ENCODE data around the gene NPFFR1. TPM values are rescaled to one million over a fixed set of nuclear protein-coding genes. Genes with fewer than 3 reads are reported as not detected.

The NPFFR1 gene
- total RNA-seq, 1 experiment from 2014 or later = not detected

DNA sequence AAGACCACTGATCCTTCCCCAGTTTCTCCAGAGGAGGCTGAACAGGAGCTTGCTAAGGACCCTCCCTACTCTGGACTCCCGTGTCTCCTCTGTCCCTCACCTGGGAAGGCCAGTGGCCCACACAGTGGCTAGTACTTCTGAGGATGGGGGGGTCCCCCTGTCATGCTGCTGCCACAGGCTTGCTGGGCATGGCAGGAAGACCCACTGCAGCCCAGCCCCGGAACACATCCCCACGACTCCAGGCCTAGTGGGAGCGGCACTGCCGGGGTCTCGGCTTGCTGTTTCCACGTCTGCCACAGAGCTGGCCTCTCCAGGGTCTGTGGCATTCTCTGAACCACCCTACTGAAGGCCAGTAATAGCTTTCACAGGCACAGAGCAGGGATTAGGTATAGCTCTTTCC, 25.9 kb upstream of the NPFFR1 start:
- Histone ChIP-seq H2BK20ac (ENCODE audit: low read depth, low read length, poor library complexity, severe bottlenecking) (no peak overlapping the region), H3K14ac (ENCODE audit: insufficient read depth, low read length) (no peak overlapping the region), H2BK120ac (ENCODE audit: low read depth, low read length, poor library complexity, severe bottlenecking) (no peak overlapping the region), H4K8ac (replicated peaks; ENCODE audit: insufficient read length, low read depth, low read length) (no peak overlapping the region), H3K9ac (ENCODE audit: extremely low read depth, insufficient read length, low read length) (no peak overlapping the region), H4K5ac (ENCODE audit: insufficient read length, low read depth, low read length) (no peak overlapping the region), H3K18ac (ENCODE audit: insufficient read length, low read depth, low read length) (no peak overlapping the region), H2BK12ac (ENCODE audit: insufficient read length, low read depth, low read length) (no peak overlapping the region), H3K9me3 (ENCODE audit: control insufficient read depth, low read depth, low read length) (no peaks in the 10 kb centered on the region), H3K4ac (ENCODE audit: low read depth, low read length) (no peak overlapping the region), H3K56ac (ENCODE audit: insufficient read length, low read depth, low read length) (no peak overlapping the region), H2BK15ac (ENCODE audit: low read depth, low read length) (no peak overlapping the region), H3T11ph (ENCODE audit: low read length) (no peak overlapping the region), H3K4me1 (ENCODE audit: insufficient read depth, low read length) (no peaks in the 10 kb centered on the region), H3K23me2 (ENCODE audit: insufficient read length, low read depth, low read length, poor library complexity, severe bottlenecking) (no peaks in the 10 kb centered on the region), H2AFZ (ENCODE audit: low read length) (no peak overlapping the region), H4K91ac (ENCODE audit: insufficient read length, low read depth, low read length) (no peak overlapping the region), H2BK5ac (ENCODE audit: insufficient read length, low read length) (no peak overlapping the region), H3K4me2 (ENCODE audit: insufficient read depth, insufficient read length, low read length) (no peak overlapping the region), H3K27ac (ENCODE audit: insufficient read length, low read depth, low read length) (no peak overlapping the region), H2AK5ac (ENCODE audit: insufficient read length, low read length) (no peak overlapping the region), H3K27me3 (ENCODE audit: insufficient read depth, low read length) (no peaks in the 10 kb centered on the region), H4K20me1 (ENCODE audit: control insufficient read depth, insufficient read depth, insufficient read length) (no peaks in the 10 kb centered on the region), H3K79me1 (ENCODE audit: insufficient read depth, low read depth, low read length, poor library complexity, severe bottlenecking) (no peaks in the 10 kb centered on the region), H3K79me2 (ENCODE audit: insufficient read depth, low read length) (no peaks in the 10 kb centered on the region), H3K23ac (ENCODE audit: insufficient read length, low read depth, low read length) (no peak overlapping the region)
- WGBS (ENCODE audit: extremely low coverage, insufficient read length, low lambda C conversion rate) = no CpG with 5 or more reads among the region's 7 CpGs
- no peaks in the 10 kb centered on the region for H3K9me3 Mint-ChIP-seq
- TF ChIP-seq, protein P1, sequence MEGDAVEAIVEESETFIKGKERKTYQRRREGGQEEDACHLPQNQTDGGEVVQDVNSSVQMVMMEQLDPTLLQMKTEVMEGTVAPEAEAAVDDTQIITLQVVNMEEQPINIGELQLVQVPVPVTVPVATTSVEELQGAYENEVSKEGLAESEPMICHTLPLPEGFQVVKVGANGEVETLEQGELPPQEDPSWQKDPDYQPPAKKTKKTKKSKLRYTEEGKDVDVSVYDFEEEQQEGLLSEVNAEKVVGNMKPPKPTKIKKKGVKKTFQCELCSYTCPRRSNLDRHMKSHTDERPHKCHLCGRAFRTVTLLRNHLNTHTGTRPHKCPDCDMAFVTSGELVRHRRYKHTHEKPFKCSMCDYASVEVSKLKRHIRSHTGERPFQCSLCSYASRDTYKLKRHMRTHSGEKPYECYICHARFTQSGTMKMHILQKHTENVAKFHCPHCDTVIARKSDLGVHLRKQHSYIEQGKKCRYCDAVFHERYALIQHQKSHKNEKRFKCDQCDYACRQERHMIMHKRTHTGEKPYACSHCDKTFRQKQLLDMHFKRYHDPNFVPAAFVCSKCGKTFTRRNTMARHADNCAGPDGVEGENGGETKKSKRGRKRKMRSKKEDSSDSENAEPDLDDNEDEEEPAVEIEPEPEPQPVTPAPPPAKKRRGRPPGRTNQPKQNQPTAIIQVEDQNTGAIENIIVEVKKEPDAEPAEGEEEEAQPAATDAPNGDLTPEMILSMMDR (conservative IDR thresholded peaks at IDR 0.05) = no peak
- DNase-seq = no peak
- no peak overlapping the region for H3K4me3 Mint-ChIP-seq
- no peaks in the 10 kb centered on the region; a peak in 1 of 7 replicates for H3K36me3 Mint-ChIP-seq (ENCODE audit: insufficient read depth in 1 of 3, low read depth in 3 of 3)
- peaks cover 2% of the 10 kb centered on the region; the same call in 1 of the 2 replicates for H3K27me3 Mint-ChIP-seq (ENCODE audit: low read depth)
- peaks cover 0 to 3% of the 10 kb centered on the region in 2 experiments; a peak in 1 of 4 replicates for H3K4me1 Mint-ChIP-seq
- no peak overlapping the region for H3K27ac Mint-ChIP-seq
